Astrocyte (in vitro differentiated cells and primary cell): ENCODE measurements around the gene SLC15A5. TPM values are rescaled to one million over a fixed set of nuclear protein-coding genes. Genes with fewer than 3 reads are reported as not detected.

Experiments used
- DNase-seq: peaks from one replicate; pipeline ENCODE4 v3.0.0-alpha.2; 2010; ENCODE audit warnings: low read depth
- FAIRE-seq: peaks from 2 replicates; lab custom pipeline; 2011; peaks lifted over from hg19 to GRCh38; lab: Jason Lieb, UNC
- H2AFZ ChIP-seq: 2 replicates; pipeline ENCODE4 v1.6.0; 2012; ENCODE audit warnings: low read depth, low read length, inconsistent platforms
- H3K27ac ChIP-seq: 2 replicates; pipeline ENCODE4 v1.5.1; 2011; ENCODE audit warnings: low read depth, low read length, inconsistent platforms
- H3K27me3 ChIP-seq: 2 replicates; pipeline ENCODE4 v1.6.0; 2011; ENCODE audit warnings: low read length, inconsistent platforms; ENCODE audit not compliant: insufficient read depth
- H3K36me3 ChIP-seq: 2 replicates; pipeline ENCODE4 v1.5.1; 2011; ENCODE audit warnings: low read length, inconsistent platforms; ENCODE audit not compliant: insufficient read depth
- H3K4me1 ChIP-seq: 2 replicates; pipeline ENCODE4 v1.5.1; 2011; ENCODE audit warnings: low read length, inconsistent platforms; ENCODE audit not compliant: insufficient read depth
- H3K4me2 ChIP-seq: 2 replicates; pipeline ENCODE4 v1.6.0; 2012; ENCODE audit warnings: low read length, inconsistent platforms
- H3K4me3 ChIP-seq: 2 replicates; pipeline ENCODE4 v1.5.1; 2011; ENCODE audit warnings: low read depth, mild to moderate bottlenecking, low read length, inconsistent platforms; ENCODE audit not compliant: insufficient read depth
- H3K79me2 ChIP-seq: 2 replicates; pipeline ENCODE4 v1.6.0; 2012; ENCODE audit warnings: mild to moderate bottlenecking, low read length, inconsistent platforms; ENCODE audit not compliant: insufficient read depth
- H3K9ac ChIP-seq: 2 replicates; pipeline ENCODE4 v1.6.0; 2012; ENCODE audit warnings: mild to moderate bottlenecking, low read length, inconsistent platforms
- H3K9me3 ChIP-seq: 2 replicates; pipeline ENCODE4 v1.5.1; 2012; ENCODE audit warnings: low read depth, mild to moderate bottlenecking, low read length, inconsistent platforms; ENCODE audit not compliant: insufficient read depth
- H4K20me1 ChIP-seq: 2 replicates; pipeline ENCODE4 v1.6.0; 2012; ENCODE audit warnings: low read length, inconsistent platforms; ENCODE audit not compliant: insufficient read depth
- H3K27ac Mint-ChIP-seq: one replicate; pipeline ENCODE4 v1.8.0; 2021; ENCODE audit warnings: mild to moderate bottlenecking, mixed read lengths; ENCODE audit not compliant: unreplicated experiment
- H3K27me3 Mint-ChIP-seq: one replicate; pipeline ENCODE4 v1.8.0; 2021; ENCODE audit warnings: low read depth, mixed read lengths; ENCODE audit not compliant: unreplicated experiment
- H3K36me3 Mint-ChIP-seq: one replicate; pipeline ENCODE4 v1.8.0; 2021; ENCODE audit warnings: low read depth, mixed read lengths; ENCODE audit not compliant: unreplicated experiment
- H3K4me1 Mint-ChIP-seq: one replicate; pipeline ENCODE4 v1.8.0; 2021; ENCODE audit warnings: low read depth, mixed read lengths; ENCODE audit not compliant: unreplicated experiment
- H3K4me3 Mint-ChIP-seq: one replicate; pipeline ENCODE4 v1.8.0; 2021; ENCODE audit warnings: mild to moderate bottlenecking, moderate library complexity, mixed read lengths; ENCODE audit not compliant: unreplicated experiment
- H3K9me3 Mint-ChIP-seq: one replicate; pipeline ENCODE4 v1.8.0; 2021; ENCODE audit warnings: mild to moderate bottlenecking, mixed read lengths; ENCODE audit not compliant: unreplicated experiment
- EZH2 ChIP-seq: IDR thresholded peaks from 2 replicates; pipeline ENCODE4 v1.6.1; 2012; ENCODE audit warnings: mild to moderate bottlenecking, low read length, inconsistent platforms; ENCODE audit not compliant: insufficient read depth
- total RNA-seq: library from RNA; stranded (reverse); gene quantifications from 2 replicates; pipeline ENCODE4 v1.2.1, GENCODE V29; 2021
- TF ChIP-seq, protein P1 (sequence below): IDR thresholded peaks from 2 replicates; pipeline ENCODE4 v1.5.1; 2011; ENCODE audit warnings: low read depth, mild to moderate bottlenecking, inconsistent platforms, low read length, moderate library complexity; ENCODE audit not compliant: insufficient read depth

SLC15A5 gene
- total RNA-seq, 1 donor from 2014 or later = not detected

DNA sequence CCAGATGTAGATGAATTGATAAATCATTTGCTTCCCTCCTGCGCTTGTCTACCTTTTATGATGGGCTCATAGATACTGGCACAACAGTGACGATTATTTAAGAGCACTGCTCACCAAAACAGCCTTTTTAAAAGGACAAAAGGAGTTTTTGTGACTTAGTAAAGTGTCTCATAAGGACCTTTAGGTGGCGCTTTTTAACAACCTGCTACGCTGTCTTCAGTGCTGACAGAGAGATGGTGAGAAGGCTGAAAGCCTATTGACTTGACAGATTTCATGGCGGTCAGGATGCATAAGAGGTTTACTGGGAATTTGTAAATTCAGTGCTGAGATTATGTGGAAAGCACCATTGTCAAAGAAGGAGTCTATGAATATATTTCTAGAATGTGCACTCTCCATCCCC is 87.6 kb downstream of the SLC15A5 start:
- Histone ChIP-seq H3K9ac (no peak overlapping the region), H3K36me3 (no peaks in the 10 kb centered on the region), H3K27ac (no peak overlapping the region), H4K20me1 (no peaks in the 10 kb centered on the region), H3K4me3 (no peak overlapping the region), H2AFZ (no peak overlapping the region), H3K27me3 (no peaks in the 10 kb centered on the region), H3K79me2 (no peaks in the 10 kb centered on the region), H3K9me3 (no peaks in the 10 kb centered on the region), H3K4me2 (no peak overlapping the region), H3K4me1 (no peaks in the 10 kb centered on the region)
- Mint-ChIP-seq H3K4me3 (no peak overlapping the region), H3K27me3 (no peaks in the 10 kb centered on the region), H3K9me3 (no peaks in the 10 kb centered on the region), H3K4me1 (peaks cover 4% of the 10 kb centered on the region), H3K27ac (no peak overlapping the region), H3K36me3 (no peaks in the 10 kb centered on the region)
- FAIRE-seq = no peak
- TF ChIP-seq EZH2 = no peak
- TF ChIP-seq, protein P1, sequence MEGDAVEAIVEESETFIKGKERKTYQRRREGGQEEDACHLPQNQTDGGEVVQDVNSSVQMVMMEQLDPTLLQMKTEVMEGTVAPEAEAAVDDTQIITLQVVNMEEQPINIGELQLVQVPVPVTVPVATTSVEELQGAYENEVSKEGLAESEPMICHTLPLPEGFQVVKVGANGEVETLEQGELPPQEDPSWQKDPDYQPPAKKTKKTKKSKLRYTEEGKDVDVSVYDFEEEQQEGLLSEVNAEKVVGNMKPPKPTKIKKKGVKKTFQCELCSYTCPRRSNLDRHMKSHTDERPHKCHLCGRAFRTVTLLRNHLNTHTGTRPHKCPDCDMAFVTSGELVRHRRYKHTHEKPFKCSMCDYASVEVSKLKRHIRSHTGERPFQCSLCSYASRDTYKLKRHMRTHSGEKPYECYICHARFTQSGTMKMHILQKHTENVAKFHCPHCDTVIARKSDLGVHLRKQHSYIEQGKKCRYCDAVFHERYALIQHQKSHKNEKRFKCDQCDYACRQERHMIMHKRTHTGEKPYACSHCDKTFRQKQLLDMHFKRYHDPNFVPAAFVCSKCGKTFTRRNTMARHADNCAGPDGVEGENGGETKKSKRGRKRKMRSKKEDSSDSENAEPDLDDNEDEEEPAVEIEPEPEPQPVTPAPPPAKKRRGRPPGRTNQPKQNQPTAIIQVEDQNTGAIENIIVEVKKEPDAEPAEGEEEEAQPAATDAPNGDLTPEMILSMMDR = no peak
- DNase-seq = peak; percentile 3

DNA sequence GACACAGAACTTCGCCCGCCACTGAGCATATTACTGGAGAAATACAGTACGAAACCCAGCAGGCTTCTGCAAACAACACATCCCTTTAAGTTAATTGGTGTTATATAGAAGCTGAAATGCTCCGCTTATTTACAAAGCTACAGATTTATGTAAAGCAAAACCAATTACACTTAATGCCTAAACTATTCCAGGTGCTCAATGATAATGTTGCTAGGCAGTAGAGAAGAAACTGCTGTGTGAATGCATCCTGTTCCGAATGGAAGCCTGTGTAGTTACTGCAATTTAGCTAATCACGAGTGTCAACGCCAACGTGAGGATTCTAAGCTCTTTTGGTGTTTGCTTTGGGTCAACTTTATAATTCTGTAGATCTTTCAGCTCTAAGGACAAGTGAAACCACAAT is 89.8 kb downstream of the SLC15A5 start:
- Mint-ChIP-seq H3K9me3 (no peaks in the 10 kb centered on the region), H3K4me1 (peaks cover 11% of the 10 kb centered on the region), H3K36me3 (no peaks in the 10 kb centered on the region), H3K4me3 (no peak overlapping the region), H3K27me3 (no peaks in the 10 kb centered on the region), H3K27ac (no peak overlapping the region)
- Histone ChIP-seq H3K9ac (no peak overlapping the region), H4K20me1 (no peaks in the 10 kb centered on the region), H3K79me2 (no peaks in the 10 kb centered on the region), H3K4me2 (no peak overlapping the region), H3K27me3 (no peaks in the 10 kb centered on the region), H3K4me1 (no peaks in the 10 kb centered on the region), H2AFZ (no peak overlapping the region), H3K9me3 (no peaks in the 10 kb centered on the region), H3K27ac (no peak overlapping the region), H3K36me3 (no peaks in the 10 kb centered on the region), H3K4me3 (no peak overlapping the region)
- no peak for TF ChIP-seq EZH2
- DNase-seq (no peak), FAIRE-seq (no peak)

DNA sequence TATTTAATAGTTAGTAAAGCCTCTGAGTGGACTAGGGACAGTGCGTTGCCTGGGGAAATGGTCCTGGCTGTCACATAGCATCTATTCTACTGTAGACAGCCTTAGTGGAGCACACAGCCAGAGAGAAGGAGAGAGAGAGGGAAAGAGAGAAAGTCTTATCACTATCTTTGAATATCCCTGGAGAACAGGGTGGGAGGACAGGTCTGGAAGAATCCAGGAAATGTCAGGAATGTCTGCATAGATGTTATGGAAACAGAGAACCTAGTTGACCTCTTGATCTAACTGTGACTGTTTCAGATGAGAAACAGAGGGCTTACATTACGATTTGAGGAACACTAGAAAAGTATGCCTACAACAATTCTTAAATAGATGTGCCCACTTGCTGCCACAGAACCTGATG is 92.8 kb downstream of the SLC15A5 start:
- peak overlapping the region; percentile 83 for H3K27ac Mint-ChIP-seq
- peaks cover 11% of the 10 kb centered on the region for H3K4me1 Mint-ChIP-seq
- H3K4me2 ChIP-seq = no peak overlapping the region
- no peak overlapping the region for H3K9ac ChIP-seq
- H3K27me3 ChIP-seq = no peaks in the 10 kb centered on the region
- DNase-seq (no peak), FAIRE-seq (no peak)
- no peaks in the 10 kb centered on the region for H4K20me1 ChIP-seq
- TF ChIP-seq, protein P1 = no peak
- TF ChIP-seq EZH2 = no peak
- H3K36me3 ChIP-seq = no peaks in the 10 kb centered on the region
- H3K9me3 Mint-ChIP-seq = no peaks in the 10 kb centered on the region
- no peaks in the 10 kb centered on the region for H3K27me3 Mint-ChIP-seq
- H3K79me2 ChIP-seq = no peaks in the 10 kb centered on the region
- H3K4me3 Mint-ChIP-seq = no peak overlapping the region
- H3K36me3 Mint-ChIP-seq = no peaks in the 10 kb centered on the region
- H3K9me3 ChIP-seq = no peaks in the 10 kb centered on the region
- no peak overlapping the region for H2AFZ ChIP-seq
- H3K4me1 ChIP-seq = no peaks in the 10 kb centered on the region
- no peak overlapping the region for H3K27ac ChIP-seq
- no peak overlapping the region for H3K4me3 ChIP-seq
